WTC11 (cell line): Measurements from ENCODE around the gene CNN2. TPM values are rescaled to one million over a fixed set of nuclear protein-coding genes. Genes with fewer than 3 reads are reported as not detected.

Source experiments
- ATAC-seq: fragments of 200-7000 bp; cut with Tn5 transposase; 2 replicates; pipeline ENCODE4 v1.10.0; 2021; ENCODE audit warnings: mild to moderate bottlenecking, moderate library complexity
- CTCF ChIA-PET: fragments of 300-600 bp; sonication (Branson Sonifier 250); formaldehyde crosslinking; loops from one replicate; lab custom pipeline; 2021; ENCODE audit warnings: antibody characterized with exemption; lab: Charles Lee
- POLR2A ChIA-PET: fragments of 350-600 bp; sonication (Branson Sonifier 250); formaldehyde crosslinking; loops from one replicate; lab custom pipeline; 2021; ENCODE audit warnings: antibody characterized with exemption; lab: Charles Lee
- DNase-seq: peaks from one replicate; pipeline ENCODE4 v3.0.0; 2021; ENCODE audit warnings: low spot score
- H3K27ac Mint-ChIP-seq: 2 replicates; pipeline ENCODE4 v1.8.0; 2021; ENCODE audit warnings: mixed read lengths
- H3K27me3 Mint-ChIP-seq: 2 replicates; pipeline ENCODE4 v1.8.0; 2021; ENCODE audit warnings: low read depth, mild to moderate bottlenecking, moderate library complexity, mixed read lengths
- H3K36me3 Mint-ChIP-seq: 2 replicates; pipeline ENCODE4 v1.8.0; 2021; ENCODE audit warnings: mixed read lengths
- H3K4me1 Mint-ChIP-seq: 2 replicates; pipeline ENCODE4 v1.8.0; 2022; ENCODE audit warnings: mixed read lengths
- H3K4me3 Mint-ChIP-seq: 2 replicates; pipeline ENCODE4 v1.8.0; 2021; ENCODE audit warnings: mild to moderate bottlenecking, moderate library complexity, mixed read lengths
- H3K9me3 Mint-ChIP-seq: 2 replicates; pipeline ENCODE4 v1.8.0; 2021; ENCODE audit warnings: mixed read lengths
- EMX1 ChIP-seq: fragments of 250-450 bp; sonication (Bioruptor Pico); IDR thresholded peaks from 2 replicates; pipeline ENCODE4 v1.8.0; 2021; ENCODE audit warnings: mild to moderate bottlenecking
- FOXK1 ChIP-seq: sonication (generic); formaldehyde crosslinking; IDR thresholded peaks from 2 replicates; pipeline ENCODE4 v1.8.0; 2022; ENCODE audit warnings: mild to moderate bottlenecking, moderate library complexity, missing genetic modification reagents
- GABPB1 ChIP-seq: sonication (generic); formaldehyde crosslinking; IDR thresholded peaks from 2 replicates; pipeline ENCODE4 v1.8.1; 2023; ENCODE audit warnings: mild to moderate bottlenecking, missing genetic modification reagents
- GTF2I ChIP-seq: fragments of 250-450 bp; sonication (Bioruptor Pico); conservative IDR thresholded peaks from 2 replicates; pipeline ENCODE4 v1.4.0; 2021; ENCODE audit warnings: mild to moderate bottlenecking
- KAT7 ChIP-seq: sonication (generic); formaldehyde crosslinking; IDR thresholded peaks from 2 replicates; pipeline ENCODE4 v1.8.1; 2023; ENCODE audit warnings: missing genetic modification reagents, mild to moderate bottlenecking, borderline replicate concordance
- MXD4 ChIP-seq: fragments of 250-450 bp; sonication (Bioruptor Pico); IDR thresholded peaks from 2 replicates; pipeline ENCODE4 v1.8.0; 2021; ENCODE audit warnings: mild to moderate bottlenecking, moderate library complexity, borderline replicate concordance
- PRRX2 ChIP-seq: fragments of 250-450 bp; sonication (Bioruptor Pico); IDR thresholded peaks from 2 replicates; pipeline ENCODE4 v1.8.0; 2021; ENCODE audit warnings: mild to moderate bottlenecking
- RELA ChIP-seq: sonication (generic); formaldehyde crosslinking; IDR thresholded peaks from 2 replicates; pipeline ENCODE4 v1.8.1; 2022; ENCODE audit warnings: missing genetic modification reagents, mild to moderate bottlenecking, borderline replicate concordance
- SMAD4 ChIP-seq: sonication (generic); formaldehyde crosslinking; IDR thresholded peaks from 2 replicates; pipeline ENCODE4 v1.8.0; 2022; ENCODE audit warnings: mild to moderate bottlenecking, missing genetic modification reagents
- ZNF138 ChIP-seq: sonication (generic); formaldehyde crosslinking; conservative IDR thresholded peaks from 2 replicates; pipeline ENCODE4 v1.8.1; 2022; ENCODE audit warnings: mild to moderate bottlenecking, moderate library complexity, missing genetic modification reagents
- ZNF317 ChIP-seq: sonication (generic); formaldehyde crosslinking; IDR thresholded peaks from 2 replicates; pipeline ENCODE4 v1.8.1; 2023; ENCODE audit warnings: low read depth, mild to moderate bottlenecking, moderate library complexity, missing genetic modification reagents, borderline replicate concordance
- ZNF396 ChIP-seq: fragments of 250-450 bp; sonication (Bioruptor Pico); IDR thresholded peaks from 2 replicates; pipeline ENCODE4 v1.8.0; 2021; ENCODE audit warnings: mild to moderate bottlenecking, moderate library complexity, borderline replicate concordance
- ZNF671 ChIP-seq: fragments of 250-450 bp; sonication (Bioruptor Pico); IDR thresholded peaks from 2 replicates; pipeline ENCODE4 v1.8.0; 2021; ENCODE audit warnings: mild to moderate bottlenecking
- total RNA-seq: library from RNA; stranded (reverse); gene quantifications from 3 replicates; pipeline ENCODE4 v1.2.3, GENCODE V29; 2021
- TF ChIP-seq, protein P1 (sequence below): sonication (generic); formaldehyde crosslinking; IDR thresholded peaks from 2 replicates; pipeline ENCODE4 v1.8.1; 2023; ENCODE audit warnings: mild to moderate bottlenecking, missing genetic modification reagents
- TF ChIP-seq, protein P2 (sequence below): sonication (generic); formaldehyde crosslinking; IDR thresholded peaks from 2 replicates; pipeline ENCODE4 v1.8.1; 2022; ENCODE audit warnings: mild to moderate bottlenecking, missing genetic modification reagents, moderate library complexity, borderline replicate concordance
- TF ChIP-seq, protein P3 (sequence below): sonication (generic); formaldehyde crosslinking; IDR thresholded peaks from 2 replicates; pipeline ENCODE4 v1.8.1; 2022; ENCODE audit warnings: mild to moderate bottlenecking, moderate library complexity, missing genetic modification reagents
- TF ChIP-seq, protein P4 (sequence below): fragments of 250-450 bp; sonication (Bioruptor Pico); conservative IDR thresholded peaks from 2 replicates; pipeline ENCODE4 v1.9.0; 2021; ENCODE audit warnings: mild to moderate bottlenecking
- TF ChIP-seq, protein P5 (sequence below): sonication (generic); formaldehyde crosslinking; IDR thresholded peaks from 2 replicates; pipeline ENCODE4 v1.8.1; 2023; ENCODE audit warnings: mild to moderate bottlenecking, missing genetic modification reagents, borderline replicate concordance
- TF ChIP-seq, protein P6 (sequence below): sonication (generic); formaldehyde crosslinking; IDR thresholded peaks from 2 replicates; pipeline ENCODE4 v1.8.1; 2023; ENCODE audit warnings: mild to moderate bottlenecking, missing genetic modification reagents, moderate library complexity
- TF ChIP-seq, protein P7 (sequence below): fragments of 250-450 bp; sonication (Bioruptor Pico); IDR thresholded peaks from 2 replicates; pipeline ENCODE4 v1.9.0; 2021; ENCODE audit warnings: mild to moderate bottlenecking
- TF ChIP-seq, protein P8 (sequence below): sonication (generic); formaldehyde crosslinking; conservative IDR thresholded peaks from 2 replicates; pipeline ENCODE4 v1.8.1; 2022; ENCODE audit warnings: mild to moderate bottlenecking, missing genetic modification reagents

The CNN2 gene
- total RNA-seq, 1 experiment from 2014 or later: 390 TPM

DNA sequence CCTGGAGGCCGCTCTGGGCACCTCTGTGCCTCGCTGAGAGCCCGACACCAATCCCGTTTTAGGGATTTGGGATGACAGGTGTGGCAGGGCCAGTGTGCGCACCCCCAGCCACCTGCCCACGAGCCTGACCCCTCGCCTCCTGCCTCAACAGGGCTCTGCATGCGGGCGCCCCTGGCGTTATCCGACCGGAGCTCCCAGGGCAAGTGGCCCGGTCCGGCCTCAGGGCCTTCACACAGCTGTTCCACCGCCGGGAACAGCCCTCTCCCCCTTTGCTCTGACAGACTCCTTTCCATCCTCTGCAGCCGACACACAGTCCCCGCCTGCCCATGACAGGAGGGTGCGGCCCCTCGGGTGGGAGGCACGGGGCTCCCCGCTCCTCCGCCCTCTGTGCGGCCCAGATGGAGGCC lies 49.3 kb upstream of the CNN2 start:
- Mint-ChIP-seq H3K27me3 (no peaks in the 10 kb centered on the region), H3K36me3 (peaks cover 4% of the 10 kb centered on the region), H3K4me1 (peaks cover 15% of the 10 kb centered on the region), H3K4me3 (no peak overlapping the region), H3K27ac (no peak overlapping the region), H3K9me3 (no peaks in the 10 kb centered on the region)
- DNase-seq: no peak
- ATAC-seq: no peak
- ChIA-PET POLR2A (interaction anchor here (0.5 kb wide), 1 partner anchor 30 kb away, joined by 3 read pairs; no protein-coding TSS in a partner anchor), CTCF (interaction anchor here (1.1 to 1.3 kb wide), 3 partner anchors 12 to 54 kb away, joined by 3 read pairs; no protein-coding TSS in a partner anchor)
- TF ChIP-seq ZNF138 (CRISPR knock-in tag) (no peak), ZNF671 (CRISPR knock-in tag) (no peak)
- TF ChIP-seq, protein P1, sequence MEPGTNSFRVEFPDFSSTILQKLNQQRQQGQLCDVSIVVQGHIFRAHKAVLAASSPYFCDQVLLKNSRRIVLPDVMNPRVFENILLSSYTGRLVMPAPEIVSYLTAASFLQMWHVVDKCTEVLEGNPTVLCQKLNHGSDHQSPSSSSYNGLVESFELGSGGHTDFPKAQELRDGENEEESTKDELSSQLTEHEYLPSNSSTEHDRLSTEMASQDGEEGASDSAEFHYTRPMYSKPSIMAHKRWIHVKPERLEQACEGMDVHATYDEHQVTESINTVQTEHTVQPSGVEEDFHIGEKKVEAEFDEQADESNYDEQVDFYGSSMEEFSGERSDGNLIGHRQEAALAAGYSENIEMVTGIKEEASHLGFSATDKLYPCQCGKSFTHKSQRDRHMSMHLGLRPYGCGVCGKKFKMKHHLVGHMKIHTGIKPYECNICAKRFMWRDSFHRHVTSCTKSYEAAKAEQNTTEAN (CRISPR knock-in tag): no peak

DNA sequence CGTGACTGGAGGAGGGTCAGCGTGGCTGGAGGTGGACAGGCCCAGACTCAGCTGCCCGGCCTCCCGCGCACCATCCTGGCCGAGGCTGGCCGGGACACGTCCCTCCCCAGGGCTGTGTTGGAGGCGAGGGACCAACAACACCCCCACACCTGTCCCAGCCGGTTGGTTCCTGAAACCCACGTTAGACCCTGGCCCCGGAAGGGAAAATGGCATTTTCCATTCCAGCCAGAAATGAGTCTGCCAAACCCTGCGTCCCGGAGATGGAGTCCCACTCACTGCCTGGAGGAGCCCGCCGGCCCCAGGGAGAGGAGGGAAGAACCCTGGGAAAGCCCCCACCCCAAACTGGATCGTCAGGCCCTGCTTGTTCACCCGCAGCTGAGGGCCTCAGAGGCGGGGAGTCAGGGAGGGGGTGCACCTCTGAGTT lies 47.1 kb upstream of the CNN2 start:
- TF ChIP-seq, protein P2, sequence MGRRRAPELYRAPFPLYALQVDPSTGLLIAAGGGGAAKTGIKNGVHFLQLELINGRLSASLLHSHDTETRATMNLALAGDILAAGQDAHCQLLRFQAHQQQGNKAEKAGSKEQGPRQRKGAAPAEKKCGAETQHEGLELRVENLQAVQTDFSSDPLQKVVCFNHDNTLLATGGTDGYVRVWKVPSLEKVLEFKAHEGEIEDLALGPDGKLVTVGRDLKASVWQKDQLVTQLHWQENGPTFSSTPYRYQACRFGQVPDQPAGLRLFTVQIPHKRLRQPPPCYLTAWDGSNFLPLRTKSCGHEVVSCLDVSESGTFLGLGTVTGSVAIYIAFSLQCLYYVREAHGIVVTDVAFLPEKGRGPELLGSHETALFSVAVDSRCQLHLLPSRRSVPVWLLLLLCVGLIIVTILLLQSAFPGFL (CRISPR knock-in tag): no peak
- TF ChIP-seq FOXK1 (CRISPR knock-in tag) (no peak), GABPB1 (CRISPR knock-in tag) (no peak), ZNF138 (CRISPR knock-in tag) (no peak), ZNF317 (CRISPR knock-in tag) (no peak), ZNF396 (CRISPR knock-in tag) (no peak), SMAD4 (CRISPR knock-in tag) (no peak), PRRX2 (no peak), KAT7 (no peak), RELA (CRISPR knock-in tag) (no peak), GTF2I (CRISPR knock-in tag) (no peak), EMX1 (CRISPR knock-in tag) (no peak), ZNF671 (CRISPR knock-in tag) (no peak), MXD4 (CRISPR knock-in tag) (no peak)
- TF ChIP-seq, protein P3, sequence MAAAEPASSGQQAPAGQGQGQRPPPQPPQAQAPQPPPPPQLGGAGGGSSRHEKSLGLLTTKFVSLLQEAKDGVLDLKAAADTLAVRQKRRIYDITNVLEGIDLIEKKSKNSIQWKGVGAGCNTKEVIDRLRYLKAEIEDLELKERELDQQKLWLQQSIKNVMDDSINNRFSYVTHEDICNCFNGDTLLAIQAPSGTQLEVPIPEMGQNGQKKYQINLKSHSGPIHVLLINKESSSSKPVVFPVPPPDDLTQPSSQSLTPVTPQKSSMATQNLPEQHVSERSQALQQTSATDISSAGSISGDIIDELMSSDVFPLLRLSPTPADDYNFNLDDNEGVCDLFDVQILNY (CRISPR knock-in tag): no peak
- TF ChIP-seq, protein P4, sequence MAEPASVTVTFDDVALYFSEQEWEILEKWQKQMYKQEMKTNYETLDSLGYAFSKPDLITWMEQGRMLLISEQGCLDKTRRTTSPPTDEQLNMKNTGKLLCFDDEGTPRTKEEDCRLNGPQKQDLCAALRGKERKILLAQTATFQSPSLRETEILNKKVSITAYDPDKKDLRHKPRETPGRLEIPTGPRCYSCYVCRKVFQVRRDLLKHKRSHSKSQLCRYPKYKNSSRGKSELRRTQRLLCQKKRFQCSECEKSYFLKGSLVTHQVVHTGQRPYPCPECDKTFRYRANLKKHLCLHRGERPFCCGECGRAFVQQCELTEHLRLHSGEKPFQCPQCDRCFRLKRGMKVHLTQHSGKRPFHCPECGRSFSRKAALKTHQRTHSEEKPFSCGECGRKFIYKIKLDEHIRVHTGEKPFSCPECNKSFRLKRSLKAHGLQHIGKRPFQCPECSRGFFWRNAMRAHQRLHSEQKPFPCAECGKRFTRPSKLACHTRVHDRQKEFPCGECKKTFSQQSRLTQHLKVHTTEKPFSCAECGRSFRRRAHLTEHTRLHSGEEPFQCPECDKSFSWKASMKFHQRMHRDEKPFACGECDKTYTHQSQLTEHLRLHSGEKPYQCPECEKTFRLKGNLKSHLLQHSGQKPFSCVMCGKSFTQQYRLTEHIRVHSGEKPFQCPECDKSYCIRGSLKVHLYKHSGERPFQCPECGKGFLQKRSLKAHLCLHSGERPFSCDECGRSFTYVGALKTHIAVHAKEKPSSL (CRISPR knock-in tag): no peak
- TF ChIP-seq, protein P5, sequence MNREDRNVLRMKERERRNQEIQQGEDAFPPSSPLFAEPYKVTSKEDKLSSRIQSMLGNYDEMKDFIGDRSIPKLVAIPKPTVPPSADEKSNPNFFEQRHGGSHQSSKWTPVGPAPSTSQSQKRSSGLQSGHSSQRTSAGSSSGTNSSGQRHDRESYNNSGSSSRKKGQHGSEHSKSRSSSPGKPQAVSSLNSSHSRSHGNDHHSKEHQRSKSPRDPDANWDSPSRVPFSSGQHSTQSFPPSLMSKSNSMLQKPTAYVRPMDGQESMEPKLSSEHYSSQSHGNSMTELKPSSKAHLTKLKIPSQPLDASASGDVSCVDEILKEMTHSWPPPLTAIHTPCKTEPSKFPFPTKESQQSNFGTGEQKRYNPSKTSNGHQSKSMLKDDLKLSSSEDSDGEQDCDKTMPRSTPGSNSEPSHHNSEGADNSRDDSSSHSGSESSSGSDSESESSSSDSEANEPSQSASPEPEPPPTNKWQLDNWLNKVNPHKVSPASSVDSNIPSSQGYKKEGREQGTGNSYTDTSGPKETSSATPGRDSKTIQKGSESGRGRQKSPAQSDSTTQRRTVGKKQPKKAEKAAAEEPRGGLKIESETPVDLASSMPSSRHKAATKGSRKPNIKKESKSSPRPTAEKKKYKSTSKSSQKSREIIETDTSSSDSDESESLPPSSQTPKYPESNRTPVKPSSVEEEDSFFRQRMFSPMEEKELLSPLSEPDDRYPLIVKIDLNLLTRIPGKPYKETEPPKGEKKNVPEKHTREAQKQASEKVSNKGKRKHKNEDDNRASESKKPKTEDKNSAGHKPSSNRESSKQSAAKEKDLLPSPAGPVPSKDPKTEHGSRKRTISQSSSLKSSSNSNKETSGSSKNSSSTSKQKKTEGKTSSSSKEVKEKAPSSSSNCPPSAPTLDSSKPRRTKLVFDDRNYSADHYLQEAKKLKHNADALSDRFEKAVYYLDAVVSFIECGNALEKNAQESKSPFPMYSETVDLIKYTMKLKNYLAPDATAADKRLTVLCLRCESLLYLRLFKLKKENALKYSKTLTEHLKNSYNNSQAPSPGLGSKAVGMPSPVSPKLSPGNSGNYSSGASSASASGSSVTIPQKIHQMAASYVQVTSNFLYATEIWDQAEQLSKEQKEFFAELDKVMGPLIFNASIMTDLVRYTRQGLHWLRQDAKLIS: no peak
- TF ChIP-seq, protein P6, sequence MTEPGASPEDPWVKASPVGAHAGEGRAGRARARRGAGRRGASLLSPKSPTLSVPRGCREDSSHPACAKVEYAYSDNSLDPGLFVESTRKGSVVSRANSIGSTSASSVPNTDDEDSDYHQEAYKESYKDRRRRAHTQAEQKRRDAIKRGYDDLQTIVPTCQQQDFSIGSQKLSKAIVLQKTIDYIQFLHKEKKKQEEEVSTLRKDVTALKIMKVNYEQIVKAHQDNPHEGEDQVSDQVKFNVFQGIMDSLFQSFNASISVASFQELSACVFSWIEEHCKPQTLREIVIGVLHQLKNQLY (CRISPR knock-in tag): no peak
- TF ChIP-seq, protein P7, sequence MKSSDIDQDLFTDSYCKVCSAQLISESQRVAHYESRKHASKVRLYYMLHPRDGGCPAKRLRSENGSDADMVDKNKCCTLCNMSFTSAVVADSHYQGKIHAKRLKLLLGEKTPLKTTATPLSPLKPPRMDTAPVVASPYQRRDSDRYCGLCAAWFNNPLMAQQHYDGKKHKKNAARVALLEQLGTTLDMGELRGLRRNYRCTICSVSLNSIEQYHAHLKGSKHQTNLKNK (CRISPR knock-in tag): no peak
- TF ChIP-seq, protein P8, sequence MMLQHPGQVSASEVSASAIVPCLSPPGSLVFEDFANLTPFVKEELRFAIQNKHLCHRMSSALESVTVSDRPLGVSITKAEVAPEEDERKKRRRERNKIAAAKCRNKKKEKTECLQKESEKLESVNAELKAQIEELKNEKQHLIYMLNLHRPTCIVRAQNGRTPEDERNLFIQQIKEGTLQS: no peak
- Mint-ChIP-seq H3K27me3 (no peaks in the 10 kb centered on the region), H3K4me3 (no peak overlapping the region), H3K9me3 (no peaks in the 10 kb centered on the region), H3K27ac (no peak overlapping the region), H3K36me3 (no peaks in the 10 kb centered on the region), H3K4me1 (peaks cover 15% of the 10 kb centered on the region)
- ChIA-PET POLR2A (no interaction called here), CTCF (interaction anchor here (1.0 to 1.9 kb wide), 4 partner anchors 8 to 210 kb away, joined by 3 to 4 read pairs (median 4); no protein-coding TSS in a partner anchor)
- DNase-seq (no peak), ATAC-seq (no peak)
